H9 (cell line): ENCODE data around the gene YES1. TPM values are rescaled to one million over a fixed set of nuclear protein-coding genes. Genes with fewer than 3 reads are reported as not detected.

Experiments
- DNase-seq: peaks from one replicate; pipeline ENCODE4 v3.0.0-alpha.2; 2017
- H2AFZ ChIP-seq: one replicate; pipeline ENCODE4 v1.6.1; 2013; ENCODE audit warnings: mild to moderate bottlenecking, low read length, control low read depth, moderate library complexity
- H2AK5ac ChIP-seq: 2 replicates; pipeline ENCODE4 v1.6.1; 2013; ENCODE audit warnings: low read length, control low read depth, mixed read lengths; ENCODE audit not compliant: insufficient read length
- H2BK120ac ChIP-seq: one replicate; pipeline ENCODE4 v1.6.1; 2013; ENCODE audit warnings: low read depth, mild to moderate bottlenecking, low read length, control low read depth, inconsistent platforms; ENCODE audit not compliant: poor library complexity, severe bottlenecking
- H2BK12ac ChIP-seq: 2 replicates; pipeline ENCODE4 v1.6.1; 2013; ENCODE audit warnings: low read length, control low read depth, mixed read lengths, low read depth; ENCODE audit not compliant: insufficient read length
- H2BK15ac ChIP-seq: 2 replicates; pipeline ENCODE4 v1.6.1; 2013; ENCODE audit warnings: low read depth, low read length, control low read depth
- H2BK20ac ChIP-seq: one replicate; pipeline ENCODE4 v1.6.1; 2013; ENCODE audit warnings: low read depth, mild to moderate bottlenecking, low read length, control low read depth, inconsistent platforms; ENCODE audit not compliant: poor library complexity, severe bottlenecking
- H2BK5ac ChIP-seq: 2 replicates; pipeline ENCODE4 v1.6.1; 2013; ENCODE audit warnings: low read length, control low read depth, mixed read lengths; ENCODE audit not compliant: insufficient read length
- H3K14ac ChIP-seq: 2 replicates; pipeline ENCODE4 v1.6.1; 2013; ENCODE audit warnings: low read length, control low read depth; ENCODE audit not compliant: insufficient read depth
- H3K18ac ChIP-seq: 2 replicates; pipeline ENCODE4 v1.6.1; 2013; ENCODE audit warnings: low read depth, mild to moderate bottlenecking, mixed read lengths, low read length, control low read depth; ENCODE audit not compliant: insufficient read length
- H3K23ac ChIP-seq: 2 replicates; pipeline ENCODE4 v1.6.1; 2013; ENCODE audit warnings: low read length, control low read depth, mixed read lengths, low read depth; ENCODE audit not compliant: insufficient read length
- H3K23me2 ChIP-seq: 2 replicates; pipeline ENCODE4 v1.6.1; 2013; ENCODE audit warnings: low read depth, mild to moderate bottlenecking, mixed read lengths, low read length, control low read depth; ENCODE audit not compliant: insufficient read length, poor library complexity, severe bottlenecking
- H3K27ac ChIP-seq: 2 replicates; pipeline ENCODE4 v1.5.1; 2013; ENCODE audit warnings: low read length, control low read depth, mixed read lengths, low read depth; ENCODE audit not compliant: insufficient read length
- H3K27me3 ChIP-seq: 2 replicates; pipeline ENCODE4 v1.6.1; 2013; ENCODE audit warnings: low read length, control low read depth, inconsistent platforms; ENCODE audit not compliant: insufficient read depth
- H3K4ac ChIP-seq: 2 replicates; pipeline ENCODE4 v1.6.1; 2013; ENCODE audit warnings: low read depth, mild to moderate bottlenecking, control low read depth, inconsistent platforms, low read length, moderate library complexity
- H3K4me1 ChIP-seq: 2 replicates; pipeline ENCODE4 v1.6.1; 2013; ENCODE audit warnings: low read length, control low read depth, inconsistent platforms; ENCODE audit not compliant: insufficient read depth
- H3K4me2 ChIP-seq: 2 replicates; pipeline ENCODE4 v1.6.1; 2013; ENCODE audit warnings: low read length, control low read depth, mixed read lengths; ENCODE audit not compliant: insufficient read length, insufficient read depth
- H3K56ac ChIP-seq: 2 replicates; pipeline ENCODE4 v1.6.1; 2013; ENCODE audit warnings: low read depth, mild to moderate bottlenecking, mixed read lengths, low read length, control low read depth; ENCODE audit not compliant: insufficient read length
- H3K79me1 ChIP-seq: 2 replicates; pipeline ENCODE4 v1.6.1; 2013; ENCODE audit warnings: low read depth, mild to moderate bottlenecking, moderate library complexity, low read length, control low read depth, inconsistent platforms; ENCODE audit not compliant: insufficient read depth, poor library complexity, severe bottlenecking
- H3K79me2 ChIP-seq: 2 replicates; pipeline ENCODE4 v1.6.1; 2013; ENCODE audit warnings: low read length, control low read depth, inconsistent platforms; ENCODE audit not compliant: insufficient read depth
- H3K9ac ChIP-seq: 2 replicates; pipeline ENCODE4 v1.6.1; 2013; ENCODE audit warnings: low read length, control low read depth, mixed read lengths; ENCODE audit not compliant: insufficient read length; ENCODE audit errors: extremely low read depth
- H3K9me3 ChIP-seq: one replicate; pipeline ENCODE4 v1.6.1; 2013; ENCODE audit warnings: low read depth, low read length, inconsistent platforms; ENCODE audit not compliant: control insufficient read depth
- H3T11ph ChIP-seq: one replicate; pipeline ENCODE4 v1.6.1; 2013; ENCODE audit warnings: mild to moderate bottlenecking, low read length, control low read depth, inconsistent platforms
- H4K20me1 ChIP-seq: one replicate; pipeline ENCODE4 v1.6.1; 2013; ENCODE audit not compliant: control insufficient read depth, insufficient read length, insufficient read depth
- H4K5ac ChIP-seq: 2 replicates; pipeline ENCODE4 v1.6.1; 2013; ENCODE audit warnings: low read depth, mild to moderate bottlenecking, mixed read lengths, low read length, control low read depth; ENCODE audit not compliant: insufficient read length
- H4K8ac ChIP-seq: replicated peaks from 2 replicates; pipeline ENCODE4 v1.6.1; 2013; ENCODE audit warnings: low read length, control low read depth, mixed read lengths, low read depth; ENCODE audit not compliant: insufficient read length
- H4K91ac ChIP-seq: 2 replicates; pipeline ENCODE4 v1.6.1; 2013; ENCODE audit warnings: low read depth, mild to moderate bottlenecking, moderate library complexity, mixed read lengths, low read length, control low read depth; ENCODE audit not compliant: insufficient read length
- H3K27ac Mint-ChIP-seq, 3 experiments: 2 replicates in 2 of 3; 3 replicates in 1 of 3; pipeline ENCODE4 v1.8.0; 2020 to 2021; ENCODE audit warnings: mixed read lengths in 3 of 3, mild to moderate bottlenecking in 1 of 3, moderate library complexity in 1 of 3
- H3K27me3 Mint-ChIP-seq: 2 replicates; pipeline ENCODE4 v1.8.0; 2021; ENCODE audit warnings: low read depth, mild to moderate bottlenecking, moderate library complexity, mixed read lengths
- H3K36me3 Mint-ChIP-seq, 3 experiments: 2 replicates in 2 of 3; 3 replicates in 1 of 3; pipeline ENCODE4 v1.8.0; 2020 to 2021; ENCODE audit warnings: low read depth in 3 of 3, mixed read lengths in 3 of 3; ENCODE audit not compliant: insufficient read depth in 1 of 3
- H3K4me1 Mint-ChIP-seq, 2 experiments: 2 replicates each; pipeline ENCODE4 v1.8.0; 2020; ENCODE audit warnings: mixed read lengths in 2 of 2
- H3K4me3 Mint-ChIP-seq, 2 experiments: 2 replicates in 1 of 2; 3 replicates in 1 of 2; pipeline ENCODE4 v1.8.0; 2020 to 2021; ENCODE audit warnings: mild to moderate bottlenecking in 2 of 2, mixed read lengths in 2 of 2, moderate library complexity in 1 of 2
- H3K9me3 Mint-ChIP-seq, 2 experiments: 2 replicates in 1 of 2; 3 replicates in 1 of 2; pipeline ENCODE4 v1.8.0; 2020; ENCODE audit warnings: mild to moderate bottlenecking in 2 of 2, mixed read lengths in 2 of 2, moderate library complexity in 1 of 2
- WGBS: extraction: QIAGEN DNeasy Blood & Tissue Kit; methylation state at CpG from one replicate; pipeline ENCODE4 v1.1.7; 2013; ENCODE audit warnings: missing lambda C conversion rate, low lambda C conversion rate, mixed read lengths; ENCODE audit not compliant: insufficient read length; ENCODE audit errors: extremely low coverage; 5-methylcytosine and 5-hydroxymethylcytosine counted together
- total RNA-seq: library from RNA; stranded (reverse); gene quantifications from 2 replicates; pipeline ENCODE4 v1.2.1, GENCODE V29; 2021
- TF ChIP-seq, protein P1 (sequence below): fragments of 200-600 bp; sonication (generic); conservative IDR thresholded peaks from 3 replicates; pipeline ENCODE4 v1.8.0; 2021; ENCODE audit warnings: antibody characterized with exemption, mild to moderate bottlenecking

Gene YES1
- total RNA-seq, 1 experiment from 2014 or later: 86.9 TPM

DNA sequence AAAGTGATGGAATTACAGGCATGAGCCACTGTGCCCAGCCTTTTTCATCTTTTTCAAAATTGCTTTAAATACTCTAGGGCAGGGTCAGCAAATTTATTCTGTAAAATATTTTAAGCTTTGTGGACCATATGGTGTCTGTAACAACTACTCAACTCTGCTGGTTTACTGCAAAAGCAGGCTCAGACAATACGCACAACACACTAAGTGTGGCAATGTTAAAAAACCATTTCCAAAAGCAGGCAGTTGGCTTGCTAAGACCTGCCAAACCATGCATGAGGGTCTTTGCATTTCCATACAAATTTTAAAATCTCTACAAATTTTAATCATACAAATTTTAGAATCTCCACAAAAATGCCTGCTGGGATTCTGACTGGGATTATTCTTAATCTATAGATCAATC is 44.1 kb downstream of the YES1 start:
- Mint-ChIP-seq H3K27me3 (no peaks in the 10 kb centered on the region), H3K36me3 (0 out of 7 replicates have a peak, but pooled peaks cover 0 to 2% (median 0%) of the 10 kb centered on the region in 3 experiments)

More for the DNA sequence above, 44.1 kb downstream of the YES1 start:
- H3K79me2 ChIP-seq: peaks cover 3% of the 10 kb centered on the region; the same call in 1 of the 2 replicates
- H4K8ac ChIP-seq: no peak overlapping the region
- no peak overlapping the region for H3K18ac ChIP-seq
- no peaks in the 10 kb centered on the region for H3K9me3 ChIP-seq
- H2AK5ac ChIP-seq: no peak overlapping the region
- H2BK20ac ChIP-seq: no peak overlapping the region
- no peaks in the 10 kb centered on the region for H3K23me2 ChIP-seq
- Mint-ChIP-seq H3K4me1 (0 out of 4 replicates have a peak, but pooled peaks cover 0 to 3% of the 10 kb centered on the region in 2 experiments), H3K9me3 (no peaks in the 10 kb centered on the region), H3K27ac (no peak overlapping the region), H3K4me3 (no peak overlapping the region)
- H2BK120ac ChIP-seq: no peak overlapping the region
- H3K79me1 ChIP-seq: no peaks in the 10 kb centered on the region
- no peak overlapping the region for H3K27ac ChIP-seq
- no peak overlapping the region for H4K91ac ChIP-seq
- no peak overlapping the region for H3K23ac ChIP-seq
- H3K9ac ChIP-seq: no peak overlapping the region
- H2BK5ac ChIP-seq: no peak overlapping the region
- no peak overlapping the region for H2BK15ac ChIP-seq
- no peak for DNase-seq
- no peak overlapping the region for H3T11ph ChIP-seq
- no peak overlapping the region for H2BK12ac ChIP-seq
- no peak overlapping the region for H3K14ac ChIP-seq
- no peaks in the 10 kb centered on the region for H3K4me1 ChIP-seq
- no peaks in the 10 kb centered on the region for H4K20me1 ChIP-seq
- H3K56ac ChIP-seq: no peak overlapping the region
- no peaks in the 10 kb centered on the region for H3K27me3 ChIP-seq
- H4K5ac ChIP-seq: no peak overlapping the region
- H2AFZ ChIP-seq: no peak overlapping the region
- H3K4ac ChIP-seq: no peak overlapping the region
- WGBS: no CpG with 5 or more reads among the region's 1 CpG
- H3K4me2 ChIP-seq: no peak overlapping the region
- TF ChIP-seq, protein P1, sequence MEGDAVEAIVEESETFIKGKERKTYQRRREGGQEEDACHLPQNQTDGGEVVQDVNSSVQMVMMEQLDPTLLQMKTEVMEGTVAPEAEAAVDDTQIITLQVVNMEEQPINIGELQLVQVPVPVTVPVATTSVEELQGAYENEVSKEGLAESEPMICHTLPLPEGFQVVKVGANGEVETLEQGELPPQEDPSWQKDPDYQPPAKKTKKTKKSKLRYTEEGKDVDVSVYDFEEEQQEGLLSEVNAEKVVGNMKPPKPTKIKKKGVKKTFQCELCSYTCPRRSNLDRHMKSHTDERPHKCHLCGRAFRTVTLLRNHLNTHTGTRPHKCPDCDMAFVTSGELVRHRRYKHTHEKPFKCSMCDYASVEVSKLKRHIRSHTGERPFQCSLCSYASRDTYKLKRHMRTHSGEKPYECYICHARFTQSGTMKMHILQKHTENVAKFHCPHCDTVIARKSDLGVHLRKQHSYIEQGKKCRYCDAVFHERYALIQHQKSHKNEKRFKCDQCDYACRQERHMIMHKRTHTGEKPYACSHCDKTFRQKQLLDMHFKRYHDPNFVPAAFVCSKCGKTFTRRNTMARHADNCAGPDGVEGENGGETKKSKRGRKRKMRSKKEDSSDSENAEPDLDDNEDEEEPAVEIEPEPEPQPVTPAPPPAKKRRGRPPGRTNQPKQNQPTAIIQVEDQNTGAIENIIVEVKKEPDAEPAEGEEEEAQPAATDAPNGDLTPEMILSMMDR: no peak
